Camera-type eye (tissue), 1 donor: ENCODE measurements around the gene FAM156A. TPM values are rescaled to one million over a fixed set of nuclear protein-coding genes. Genes with fewer than 3 reads are reported as not detected.

Experiments
- total RNA-seq: library from RNA; depleted of rRNA; stranded (reverse); fragments of >200 nt; gene quantifications from one replicate; pipeline ENCODE4 v1.2.3, GENCODE V29; 2014

FAM156A gene
- 53.8 TPM for total RNA-seq

GRCh38 chrX:52958113-52958959 is at the start of gene FAM156A:
FAM156A (minus strand) TSS chrX:52958518; CDS start chrX:52948588, 9,930 bp downstream.

Other genes starting within 250 kb of the FAM156A start
- not detected for gene SSX2B, start 207.3 kb downstream of the FAM156A start, total RNA-seq
- gene SPANXN5, start 161.1 kb downstream of the FAM156A start, total RNA-seq = not detected
- not detected for gene XAGE5, start 147.2 kb downstream of the FAM156A start, total RNA-seq
- gene XAGE3, start 90.4 kb downstream of the FAM156A start, total RNA-seq = not detected
- gene FAM156B, start 61.2 kb downstream of the FAM156A start, total RNA-seq = 33.8 TPM
- 26.3 TPM for gene GPR173, start 90.3 kb upstream of the FAM156A start, total RNA-seq
- 37.1 TPM for gene TSPYL2, start 123.8 kb upstream of the FAM156A start, total RNA-seq
- gene KANTR, start 135.6 kb upstream of the FAM156A start, total RNA-seq = 50.6 TPM